Measurements from ENCODE around the gene KCNJ12. TPM values are rescaled to one million over a fixed set of nuclear protein-coding genes. Genes with fewer than 3 reads are reported as not detected.

KCNJ12 gene
- total and polyA plus RNA-seq, 2 of the 13 experiments (the other 11 are each of a cell fraction or from before 2014, with no cell fraction given), result not detected

GRCh38 chr17:21463779-21464407, 87.7 kb downstream of the KCNJ12 start:
- ChIA-PET CTCF (ENCODE audit: low intra/inter-chr PET ratio, low total read pairs) (no interaction called here), POLR2A (no interaction called here)
- H2AFZ ChIP-seq (ENCODE audit: low read length), result no peak overlapping the region
- ATAC-seq (no peak), FAIRE-seq (no peak), DNase-seq (ENCODE audit: low spot score) (no peak)
- TF ChIP-seq MEIS1 (CRISPR knock-in tag; IDR thresholded peaks at IDR 0.05; ENCODE audit: borderline replicate concordance) (no peak), RFXANK (CRISPR knock-in tag; IDR thresholded peaks at IDR 0.05) (no peak), MAFG (CRISPR knock-in tag; IDR thresholded peaks at IDR 0.05) (no peak), ZNF703 (CRISPR knock-in tag; IDR thresholded peaks at IDR 0.05; ENCODE audit: borderline replicate concordance) (no peak), ZNF678 (CRISPR knock-in tag; IDR thresholded peaks at IDR 0.05) (no peak)
- H3K79me2 ChIP-seq (ENCODE audit: insufficient read depth, low read length), result no peaks in the 10 kb centered on the region
- no peaks in the 10 kb centered on the region for H4K20me1 ChIP-seq (ENCODE audit: insufficient read depth, low read length)
- no peaks in the 10 kb centered on the region for H3K9me3 ChIP-seq (ENCODE audit: low read length)
- H3K4me3 ChIP-seq (replicated peaks in 1 of 3; ENCODE audit: insufficient read depth in 1 of 3, low read depth in 2 of 3, low read length in 3 of 3), result no peak overlapping the region
- in situ Hi-C loops (cut with HindIII; ENCODE audit: extremely low pct_ligation_motif_present, low pct_unique_long_range_greater_than_20kb), result no loop called here
- peaks cover 5 to 26% of the 10 kb centered on the region in 2 experiments; a peak in 3 of 5 replicates for H3K27me3 ChIP-seq (ENCODE audit: control insufficient read depth in 1 of 2, insufficient read depth in 2 of 2, low read length in 2 of 2)
- 58% methylated on average over 42 of the region's 48 CpGs for WGBS (ENCODE audit: low lambda C conversion rate)
- no peaks in the 10 kb centered on the region for H3K4me1 ChIP-seq (ENCODE audit: insufficient read depth, low read length)
- no peaks in the 10 kb centered on the region for H3K36me3 ChIP-seq (replicated peaks in 1 of 2; ENCODE audit: control insufficient read depth in 1 of 2, insufficient read depth in 2 of 2, low read length in 2 of 2)
- H3K4me2 ChIP-seq (ENCODE audit: low read depth, low read length), result no peak overlapping the region
- intact Hi-C loops (cut with micrococcal nuclease; ENCODE audit: unreplicated experiment), result no loop called here
- H3K9ac ChIP-seq (ENCODE audit: insufficient read depth, low read depth, low read length), result no peak overlapping the region
- BruUV-seq (replicated peaks), result no TSS peak
- H3K27ac ChIP-seq (ENCODE audit: extremely low read length, insufficient read depth, low read length), result no peak overlapping the region

GRCh38 chr17:21464611-21465021, 88.5 kb downstream of the KCNJ12 start:
- no peaks in the 10 kb centered on the region for H3K36me3 ChIP-seq (replicated peaks in 1 of 2; ENCODE audit: control insufficient read depth in 1 of 2, insufficient read depth in 2 of 2, low read length in 2 of 2)
- FAIRE-seq, result no peak
- H4K20me1 ChIP-seq (ENCODE audit: insufficient read depth, low read length), result no peaks in the 10 kb centered on the region
- intact Hi-C loops (cut with micrococcal nuclease; ENCODE audit: unreplicated experiment) (no loop called here), in situ Hi-C loops (cut with HindIII; ENCODE audit: extremely low pct_ligation_motif_present, low pct_unique_long_range_greater_than_20kb) (no loop called here)
- H3K4me1 ChIP-seq (ENCODE audit: insufficient read depth, low read length), result no peaks in the 10 kb centered on the region
- no peak overlapping the region for H3K9ac ChIP-seq (ENCODE audit: insufficient read depth, low read depth, low read length)
- WGBS (ENCODE audit: low lambda C conversion rate), result 49% methylated on average over 6 of the region's 12 CpGs
- POLR2A ChIA-PET, result no interaction called here
- DNase-seq (ENCODE audit: low spot score), result no peak
- H3K27ac ChIP-seq (ENCODE audit: extremely low read length, insufficient read depth, low read length), result no peak overlapping the region
- no TSS peak for BruUV-seq (replicated peaks)
- H2AFZ ChIP-seq (ENCODE audit: low read length), result no peak overlapping the region
- no peak for ATAC-seq
- H3K9me3 ChIP-seq (ENCODE audit: low read length), result no peaks in the 10 kb centered on the region
- CTCF ChIA-PET (ENCODE audit: low intra/inter-chr PET ratio, low total read pairs), result no interaction called here
- no peak overlapping the region for H3K4me3 ChIP-seq (replicated peaks in 1 of 3; ENCODE audit: insufficient read depth in 1 of 3, low read depth in 2 of 3, low read length in 3 of 3)
- peaks cover 5 to 24% of the 10 kb centered on the region in 2 experiments; a peak in 3 of 5 replicates for H3K27me3 ChIP-seq (ENCODE audit: control insufficient read depth in 1 of 2, insufficient read depth in 2 of 2, low read length in 2 of 2)
- H3K4me2 ChIP-seq (ENCODE audit: low read depth, low read length), result no peak overlapping the region
- H3K79me2 ChIP-seq (ENCODE audit: insufficient read depth, low read length), result no peaks in the 10 kb centered on the region
- no peak for TF ChIP-seq ZFY (CRISPR knock-in tag; IDR thresholded peaks at IDR 0.05)
- no peak for TF ChIP-seq NR2F2 (IDR thresholded peaks at IDR 0.05; ENCODE audit: borderline replicate concordance, low read depth)
- no peak for TF ChIP-seq MIER3 (CRISPR knock-in tag; IDR thresholded peaks at IDR 0.05; ENCODE audit: borderline replicate concordance)
- TF ChIP-seq CSRNP1 (CRISPR knock-in tag; IDR thresholded peaks at IDR 0.05), result no peak
- TF ChIP-seq RERE (CRISPR knock-in tag; IDR thresholded peaks at IDR 0.05; ENCODE audit: low read depth), result no peak
- TF ChIP-seq HMG20B (CRISPR knock-in tag; conservative IDR thresholded peaks at IDR 0.05), result no peak
- TF ChIP-seq HDAC1 (CRISPR knock-in tag; IDR thresholded peaks at IDR 0.05), result no peak
- TF ChIP-seq ZNF772 (CRISPR knock-in tag; IDR thresholded peaks at IDR 0.05), result no peak

All from HepG2 (cell line).